H9 (cell line): ENCODE results near the gene FGF22. TPM values are rescaled to one million over a fixed set of nuclear protein-coding genes. Genes with fewer than 3 reads are reported as not detected.

Experiments used
- DNase-seq: peaks from one replicate; pipeline ENCODE4 v3.0.0-alpha.2; 2017
- H2AFZ ChIP-seq: one replicate; pipeline ENCODE4 v1.6.1; 2013; ENCODE audit warnings: mild to moderate bottlenecking, low read length, control low read depth, moderate library complexity
- H2AK5ac ChIP-seq: 2 replicates; pipeline ENCODE4 v1.6.1; 2013; ENCODE audit warnings: low read length, control low read depth, mixed read lengths; ENCODE audit not compliant: insufficient read length
- H2BK120ac ChIP-seq: one replicate; pipeline ENCODE4 v1.6.1; 2013; ENCODE audit warnings: low read depth, mild to moderate bottlenecking, low read length, control low read depth, inconsistent platforms; ENCODE audit not compliant: poor library complexity, severe bottlenecking
- H2BK12ac ChIP-seq: 2 replicates; pipeline ENCODE4 v1.6.1; 2013; ENCODE audit warnings: low read length, control low read depth, mixed read lengths, low read depth; ENCODE audit not compliant: insufficient read length
- H2BK15ac ChIP-seq: 2 replicates; pipeline ENCODE4 v1.6.1; 2013; ENCODE audit warnings: low read depth, low read length, control low read depth
- H2BK20ac ChIP-seq: one replicate; pipeline ENCODE4 v1.6.1; 2013; ENCODE audit warnings: low read depth, mild to moderate bottlenecking, low read length, control low read depth, inconsistent platforms; ENCODE audit not compliant: poor library complexity, severe bottlenecking
- H2BK5ac ChIP-seq: 2 replicates; pipeline ENCODE4 v1.6.1; 2013; ENCODE audit warnings: low read length, control low read depth, mixed read lengths; ENCODE audit not compliant: insufficient read length
- H3K14ac ChIP-seq: 2 replicates; pipeline ENCODE4 v1.6.1; 2013; ENCODE audit warnings: low read length, control low read depth; ENCODE audit not compliant: insufficient read depth
- H3K18ac ChIP-seq: 2 replicates; pipeline ENCODE4 v1.6.1; 2013; ENCODE audit warnings: low read depth, mild to moderate bottlenecking, mixed read lengths, low read length, control low read depth; ENCODE audit not compliant: insufficient read length
- H3K23ac ChIP-seq: 2 replicates; pipeline ENCODE4 v1.6.1; 2013; ENCODE audit warnings: low read length, control low read depth, mixed read lengths, low read depth; ENCODE audit not compliant: insufficient read length
- H3K23me2 ChIP-seq: 2 replicates; pipeline ENCODE4 v1.6.1; 2013; ENCODE audit warnings: low read depth, mild to moderate bottlenecking, mixed read lengths, low read length, control low read depth; ENCODE audit not compliant: insufficient read length, poor library complexity, severe bottlenecking
- H3K27ac ChIP-seq: 2 replicates; pipeline ENCODE4 v1.5.1; 2013; ENCODE audit warnings: low read length, control low read depth, mixed read lengths, low read depth; ENCODE audit not compliant: insufficient read length
- H3K27me3 ChIP-seq: 2 replicates; pipeline ENCODE4 v1.6.1; 2013; ENCODE audit warnings: low read length, control low read depth, inconsistent platforms; ENCODE audit not compliant: insufficient read depth
- H3K4ac ChIP-seq: 2 replicates; pipeline ENCODE4 v1.6.1; 2013; ENCODE audit warnings: low read depth, mild to moderate bottlenecking, control low read depth, inconsistent platforms, low read length, moderate library complexity
- H3K4me1 ChIP-seq: 2 replicates; pipeline ENCODE4 v1.6.1; 2013; ENCODE audit warnings: low read length, control low read depth, inconsistent platforms; ENCODE audit not compliant: insufficient read depth
- H3K4me2 ChIP-seq: 2 replicates; pipeline ENCODE4 v1.6.1; 2013; ENCODE audit warnings: low read length, control low read depth, mixed read lengths; ENCODE audit not compliant: insufficient read length, insufficient read depth
- H3K56ac ChIP-seq: 2 replicates; pipeline ENCODE4 v1.6.1; 2013; ENCODE audit warnings: low read depth, mild to moderate bottlenecking, mixed read lengths, low read length, control low read depth; ENCODE audit not compliant: insufficient read length
- H3K79me1 ChIP-seq: 2 replicates; pipeline ENCODE4 v1.6.1; 2013; ENCODE audit warnings: low read depth, mild to moderate bottlenecking, moderate library complexity, low read length, control low read depth, inconsistent platforms; ENCODE audit not compliant: insufficient read depth, poor library complexity, severe bottlenecking
- H3K79me2 ChIP-seq: 2 replicates; pipeline ENCODE4 v1.6.1; 2013; ENCODE audit warnings: low read length, control low read depth, inconsistent platforms; ENCODE audit not compliant: insufficient read depth
- H3K9ac ChIP-seq: 2 replicates; pipeline ENCODE4 v1.6.1; 2013; ENCODE audit warnings: low read length, control low read depth, mixed read lengths; ENCODE audit not compliant: insufficient read length; ENCODE audit errors: extremely low read depth
- H3K9me3 ChIP-seq: one replicate; pipeline ENCODE4 v1.6.1; 2013; ENCODE audit warnings: low read depth, low read length, inconsistent platforms; ENCODE audit not compliant: control insufficient read depth
- H3T11ph ChIP-seq: one replicate; pipeline ENCODE4 v1.6.1; 2013; ENCODE audit warnings: mild to moderate bottlenecking, low read length, control low read depth, inconsistent platforms
- H4K20me1 ChIP-seq: one replicate; pipeline ENCODE4 v1.6.1; 2013; ENCODE audit not compliant: control insufficient read depth, insufficient read length, insufficient read depth
- H4K5ac ChIP-seq: 2 replicates; pipeline ENCODE4 v1.6.1; 2013; ENCODE audit warnings: low read depth, mild to moderate bottlenecking, mixed read lengths, low read length, control low read depth; ENCODE audit not compliant: insufficient read length
- H4K8ac ChIP-seq: replicated peaks from 2 replicates; pipeline ENCODE4 v1.6.1; 2013; ENCODE audit warnings: low read length, control low read depth, mixed read lengths, low read depth; ENCODE audit not compliant: insufficient read length
- H4K91ac ChIP-seq: 2 replicates; pipeline ENCODE4 v1.6.1; 2013; ENCODE audit warnings: low read depth, mild to moderate bottlenecking, moderate library complexity, mixed read lengths, low read length, control low read depth; ENCODE audit not compliant: insufficient read length
- H3K27ac Mint-ChIP-seq, 3 experiments: 2 replicates in 2 of 3; 3 replicates in 1 of 3; pipeline ENCODE4 v1.8.0; 2020 to 2021; ENCODE audit warnings: mixed read lengths in 3 of 3, mild to moderate bottlenecking in 1 of 3, moderate library complexity in 1 of 3
- H3K27me3 Mint-ChIP-seq: 2 replicates; pipeline ENCODE4 v1.8.0; 2021; ENCODE audit warnings: low read depth, mild to moderate bottlenecking, moderate library complexity, mixed read lengths
- H3K36me3 Mint-ChIP-seq, 3 experiments: 2 replicates in 2 of 3; 3 replicates in 1 of 3; pipeline ENCODE4 v1.8.0; 2020 to 2021; ENCODE audit warnings: low read depth in 3 of 3, mixed read lengths in 3 of 3; ENCODE audit not compliant: insufficient read depth in 1 of 3
- H3K4me1 Mint-ChIP-seq, 2 experiments: 2 replicates each; pipeline ENCODE4 v1.8.0; 2020; ENCODE audit warnings: mixed read lengths in 2 of 2
- H3K4me3 Mint-ChIP-seq, 2 experiments: 2 replicates in 1 of 2; 3 replicates in 1 of 2; pipeline ENCODE4 v1.8.0; 2020 to 2021; ENCODE audit warnings: mild to moderate bottlenecking in 2 of 2, mixed read lengths in 2 of 2, moderate library complexity in 1 of 2
- H3K9me3 Mint-ChIP-seq, 2 experiments: 2 replicates in 1 of 2; 3 replicates in 1 of 2; pipeline ENCODE4 v1.8.0; 2020; ENCODE audit warnings: mild to moderate bottlenecking in 2 of 2, mixed read lengths in 2 of 2, moderate library complexity in 1 of 2
- CTCF ChIP-seq: fragments of 200-600 bp; sonication (generic); conservative IDR thresholded peaks from 3 replicates; pipeline ENCODE4 v1.8.0; 2021; ENCODE audit warnings: antibody characterized with exemption, mild to moderate bottlenecking
- WGBS: extraction: QIAGEN DNeasy Blood & Tissue Kit; methylation state at CpG from one replicate; pipeline ENCODE4 v1.1.7; 2013; ENCODE audit warnings: missing lambda C conversion rate, low lambda C conversion rate, mixed read lengths; ENCODE audit not compliant: insufficient read length; ENCODE audit errors: extremely low coverage; 5-methylcytosine and 5-hydroxymethylcytosine counted together
- total RNA-seq: library from RNA; stranded (reverse); gene quantifications from 2 replicates; pipeline ENCODE4 v1.2.1, GENCODE V29; 2021

Gene FGF22
- total RNA-seq, 1 experiment from 2014 or later, result 0.72 TPM

GRCh38 chr19:613732-614567 lies 25.7 kb upstream of the FGF22 start:
- Mint-ChIP-seq H3K4me3 (no peak overlapping the region), H3K9me3 (no peaks in the 10 kb centered on the region), H3K36me3 (peaks cover 28 to 50% (median 46%) of the 10 kb centered on the region in 3 experiments), H3K27ac (peak overlapping the region in 2 of 3 experiments; percentile 12 to 37; a peak in 2 of 7 replicates), H3K27me3 (no peaks in the 10 kb centered on the region), H3K4me1 (peaks cover 3 to 4% of the 10 kb centered on the region in 2 experiments; a peak in 1 of 4 replicates)
- no peak overlapping the region for H3K9ac ChIP-seq
- no CpG with 5 or more reads among the region's 54 CpGs for WGBS
- no peak overlapping the region for H2BK12ac ChIP-seq
- no peak overlapping the region for H4K91ac ChIP-seq
- H3K4me2 ChIP-seq, result no peak overlapping the region
- no peaks in the 10 kb centered on the region for H3K27me3 ChIP-seq
- H3K27ac ChIP-seq, result no peak overlapping the region
- H3K18ac ChIP-seq, result no peak overlapping the region
- H3K56ac ChIP-seq, result no peak overlapping the region
- no peaks in the 10 kb centered on the region for H3K4me1 ChIP-seq
- H4K8ac ChIP-seq, result no peak overlapping the region
- no peak overlapping the region for H2BK120ac ChIP-seq
- H2AFZ ChIP-seq, result no peak overlapping the region
- no peak for TF ChIP-seq CTCF
- H3K14ac ChIP-seq, result no peak overlapping the region
- no peak overlapping the region for H4K5ac ChIP-seq
- H2AK5ac ChIP-seq, result no peak overlapping the region
- H3K79me2 ChIP-seq, result no peaks in the 10 kb centered on the region
- H3K23me2 ChIP-seq, result no peaks in the 10 kb centered on the region
- H3K79me1 ChIP-seq, result no peaks in the 10 kb centered on the region
- no peak overlapping the region for H2BK15ac ChIP-seq
- no peak overlapping the region for H3T11ph ChIP-seq
- no peak overlapping the region for H2BK20ac ChIP-seq
- DNase-seq, result no peak
- no peak overlapping the region for H2BK5ac ChIP-seq
- no peaks in the 10 kb centered on the region for H4K20me1 ChIP-seq
- no peak overlapping the region for H3K4ac ChIP-seq
- no peaks in the 10 kb centered on the region for H3K9me3 ChIP-seq
- H3K23ac ChIP-seq, result no peak overlapping the region
